CD14-positive monocyte (primary cell): ENCODE data around the gene ABI1. TPM values are rescaled to one million over a fixed set of nuclear protein-coding genes. Genes with fewer than 3 reads are reported as not detected.

ENCODE experiments used
- DNase-seq, 3 donors: peaks; one replicate each; pipeline ENCODE4 v3.0.0-alpha.2; 2011 to 2022
- H2AFZ ChIP-seq: 2 replicates; pipeline ENCODE4 v1.6.0; 2012; ENCODE audit warnings: mild to moderate bottlenecking, low read depth, low read length, inconsistent platforms; ENCODE audit not compliant: insufficient read depth, poor library complexity, severe bottlenecking
- H3K27ac ChIP-seq, 2 donors: 1 replicate in 1 of 2; 2 replicates in 1 of 2; pipeline ENCODE4 v1.5.1; 2012 to 2013; ENCODE audit warnings: low read length in 2 of 2, control low read depth in 1 of 2, inconsistent platforms in 1 of 2, low read depth in 1 of 2, mild to moderate bottlenecking in 1 of 2
- H3K27me3 ChIP-seq, 2 donors: one replicate each; pipeline versions ENCODE4 v1.6.0 to v1.6.1; 2011 to 2013; ENCODE audit warnings: low read length in 2 of 2; ENCODE audit not compliant: control insufficient read depth in 2 of 2, insufficient read depth in 2 of 2
- H3K36me3 ChIP-seq, 2 donors: replicated peaks in 1 of 2; 1 replicate in 1 of 2; 2 replicates in 1 of 2; pipeline versions ENCODE4 v1.5.1 to v1.6.1; 2012 to 2013; ENCODE audit warnings: low read length in 2 of 2, control low read depth in 1 of 2, inconsistent platforms in 1 of 2, mild to moderate bottlenecking in 1 of 2; ENCODE audit not compliant: insufficient read depth in 2 of 2, control insufficient read depth in 1 of 2
- H3K4me1 ChIP-seq, 2 donors: 1 replicate in 1 of 2; 2 replicates in 1 of 2; pipeline versions ENCODE4 v1.5.1 to v1.6.1; 2012 to 2013; ENCODE audit warnings: low read length in 2 of 2, control low read depth in 1 of 2, inconsistent platforms in 1 of 2, mild to moderate bottlenecking in 1 of 2, moderate library complexity in 1 of 2; ENCODE audit not compliant: insufficient read depth in 2 of 2, control insufficient read depth in 1 of 2
- H3K4me2 ChIP-seq: replicated peaks from 2 replicates; pipeline ENCODE3; 2012; ENCODE audit warnings: low read length, moderate library complexity, mild to moderate bottlenecking; ENCODE audit not compliant: poor library complexity, severe bottlenecking; ENCODE audit errors: extremely low read depth
- H3K4me3 ChIP-seq, 3 experiments: fragments of 200-600 bp in 1 of 3; sonication (generic) in 1 of 3; replicated peaks in 1 of 3; 1 replicate in 2 of 3; 2 replicates in 1 of 3; pipeline ENCODE4 v1.5.1; 2011 to 2013; ENCODE audit warnings: low read length in 3 of 3, mild to moderate bottlenecking in 3 of 3, control low read depth in 2 of 3, low read depth in 2 of 3, inconsistent platforms in 1 of 3, moderate library complexity in 1 of 3
- H3K79me2 ChIP-seq: 2 replicates; pipeline ENCODE4 v1.6.0; 2012; ENCODE audit warnings: mild to moderate bottlenecking, control low read depth, inconsistent platforms, low read length, moderate library complexity; ENCODE audit not compliant: insufficient read depth
- H3K9ac ChIP-seq: 2 replicates; pipeline ENCODE4 v1.6.0; 2017; ENCODE audit warnings: low read length, mild to moderate bottlenecking; ENCODE audit not compliant: insufficient read depth, poor library complexity, severe bottlenecking
- H3K9me3 ChIP-seq, 2 donors: replicated peaks in 1 of 2; 1 replicate in 1 of 2; 2 replicates in 1 of 2; pipeline versions ENCODE4 v1.5.1 to v1.6.1; 2012 to 2013; ENCODE audit warnings: low read length in 2 of 2, control low read depth in 1 of 2; ENCODE audit not compliant: control insufficient read depth in 1 of 2, insufficient read depth in 1 of 2
- H4K20me1 ChIP-seq: 2 replicates; pipeline ENCODE4 v1.6.0; 2012; ENCODE audit warnings: mild to moderate bottlenecking, low read length, control low read depth, moderate library complexity; ENCODE audit not compliant: insufficient read depth
- H3K27ac Mint-ChIP-seq, 7 donors: one replicate each; pipeline ENCODE4 v1.8.0; 2020; ENCODE audit warnings: mild to moderate bottlenecking in 7 of 7, mixed read lengths in 7 of 7, moderate library complexity in 6 of 7, inconsistent platforms in 2 of 7
- H3K27me3 Mint-ChIP-seq, 3 donors: one replicate each; pipeline ENCODE4 v1.8.0; 2021 to 2022; ENCODE audit warnings: low read depth in 3 of 3, mild to moderate bottlenecking in 3 of 3, mixed read lengths in 3 of 3, moderate library complexity in 3 of 3, inconsistent platforms in 1 of 3
- H3K36me3 Mint-ChIP-seq, 2 donors: one replicate each; pipeline ENCODE4 v1.8.0; 2020; ENCODE audit warnings: mixed read lengths in 2 of 2, inconsistent platforms in 1 of 2, mild to moderate bottlenecking in 1 of 2
- H3K4me1 Mint-ChIP-seq: one replicate; pipeline ENCODE4 v1.8.0; 2020; ENCODE audit warnings: mild to moderate bottlenecking, mixed read lengths
- H3K4me3 Mint-ChIP-seq, 2 donors: one replicate each; pipeline ENCODE4 v1.8.0; 2020; ENCODE audit warnings: mild to moderate bottlenecking in 2 of 2, mixed read lengths in 2 of 2, moderate library complexity in 1 of 2
- H3K9me3 Mint-ChIP-seq, 7 donors: one replicate each; pipeline ENCODE4 v1.8.0; 2020 to 2022; ENCODE audit warnings: mixed read lengths in 7 of 7, mild to moderate bottlenecking in 6 of 7, moderate library complexity in 6 of 7, inconsistent platforms in 2 of 7
- WGBS: methylation state at CpG from one replicate; pipeline ENCODE4 v1.1.5; 2013; ENCODE audit warnings: missing lambda C conversion rate; ENCODE audit not compliant: insufficient coverage; 5-methylcytosine and 5-hydroxymethylcytosine counted together
- intact Hi-C, 2 donors: fragments of 100-400 bp; cut with micrococcal nuclease; formaldehyde crosslinking; loops; one replicate each; pipeline versions ENCODE4 v1.15.0 to v1.15.1; 2023
- polyA plus RNA-seq, 3 donors: library from polyadenylated mRNA; depleted of rRNA in 1 of 3; unstranded in 2 of 3; stranded (reverse) in 1 of 3; fragments of 300-500 nt in 2 of 3; fragments of >200 nt in 1 of 3; fragmentation: Illumina TruSeq in 2 of 3; gene quantifications; 1 replicate in 2 of 3; 2 replicates in 1 of 3; pipeline ENCODE4 v1.2.3, GENCODE V29; 2012 to 2021
- TF ChIP-seq, protein P1 (sequence below): fragments of 200-600 bp; IDR thresholded peaks from one replicate; pipeline ENCODE4 v1.8.0; 2022; ENCODE audit warnings: antibody characterized with exemption, mild to moderate bottlenecking

ABI1 gene
- polyA plus RNA-seq, 3 donors = 39.8 to 77.2 (median 61.5) TPM

DNA sequence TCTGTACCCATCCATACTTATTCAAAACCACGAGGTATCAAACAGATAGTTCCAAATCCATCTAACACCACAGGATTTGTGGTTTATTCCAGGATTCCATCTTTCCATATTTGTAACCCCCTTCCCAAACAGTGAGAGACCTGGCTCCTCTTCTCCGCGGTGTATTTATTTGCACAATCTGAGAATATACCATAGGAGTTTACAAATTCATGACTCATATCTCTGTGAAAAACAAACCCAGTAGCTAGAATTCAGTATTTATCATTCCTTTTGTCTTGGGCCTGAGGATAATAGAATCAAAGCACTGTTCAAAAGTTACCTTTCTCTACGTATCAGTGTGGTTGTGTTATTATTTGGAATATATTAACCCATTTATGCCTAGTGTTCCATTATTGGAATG, 131.4 kb downstream of the ABI1 start:
- no peaks in the 10 kb centered on the region for H3K4me1 ChIP-seq
- Mint-ChIP-seq H3K27ac (no peak overlapping the region), H3K4me1 (peaks cover 5% of the 10 kb centered on the region), H3K9me3 (no peaks in the 10 kb centered on the region), H3K36me3 (peaks cover 61 to 96% of the 10 kb centered on the region in 2 donors), H3K4me3 (no peak overlapping the region), H3K27me3 (no peaks in the 10 kb centered on the region)
- H4K20me1 ChIP-seq = peaks cover 3% of the 10 kb centered on the region
- intact Hi-C loops = loop anchor here in 1 of 2 donors (10.0 kb wide), 1 partner anchor 395 kb away; no protein-coding TSS in a partner anchor
- TF ChIP-seq, protein P1, sequence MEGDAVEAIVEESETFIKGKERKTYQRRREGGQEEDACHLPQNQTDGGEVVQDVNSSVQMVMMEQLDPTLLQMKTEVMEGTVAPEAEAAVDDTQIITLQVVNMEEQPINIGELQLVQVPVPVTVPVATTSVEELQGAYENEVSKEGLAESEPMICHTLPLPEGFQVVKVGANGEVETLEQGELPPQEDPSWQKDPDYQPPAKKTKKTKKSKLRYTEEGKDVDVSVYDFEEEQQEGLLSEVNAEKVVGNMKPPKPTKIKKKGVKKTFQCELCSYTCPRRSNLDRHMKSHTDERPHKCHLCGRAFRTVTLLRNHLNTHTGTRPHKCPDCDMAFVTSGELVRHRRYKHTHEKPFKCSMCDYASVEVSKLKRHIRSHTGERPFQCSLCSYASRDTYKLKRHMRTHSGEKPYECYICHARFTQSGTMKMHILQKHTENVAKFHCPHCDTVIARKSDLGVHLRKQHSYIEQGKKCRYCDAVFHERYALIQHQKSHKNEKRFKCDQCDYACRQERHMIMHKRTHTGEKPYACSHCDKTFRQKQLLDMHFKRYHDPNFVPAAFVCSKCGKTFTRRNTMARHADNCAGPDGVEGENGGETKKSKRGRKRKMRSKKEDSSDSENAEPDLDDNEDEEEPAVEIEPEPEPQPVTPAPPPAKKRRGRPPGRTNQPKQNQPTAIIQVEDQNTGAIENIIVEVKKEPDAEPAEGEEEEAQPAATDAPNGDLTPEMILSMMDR = no peak
- H3K4me3 ChIP-seq = no peak overlapping the region
- no peak for DNase-seq
- no peak overlapping the region for H3K4me2 ChIP-seq
- no peak overlapping the region for H3K9ac ChIP-seq
- H3K9me3 ChIP-seq = no peaks in the 10 kb centered on the region
- H3K27me3 ChIP-seq = no peaks in the 10 kb centered on the region
- no peak overlapping the region for H3K27ac ChIP-seq
- WGBS = no CpG with 5 or more reads among the region's 4 CpGs
- peaks cover 69 to 95% of the 10 kb centered on the region in 2 donors for H3K36me3 ChIP-seq
- H3K79me2 ChIP-seq = peaks cover 7% of the 10 kb centered on the region
- no peak overlapping the region for H2AFZ ChIP-seq

DNA sequence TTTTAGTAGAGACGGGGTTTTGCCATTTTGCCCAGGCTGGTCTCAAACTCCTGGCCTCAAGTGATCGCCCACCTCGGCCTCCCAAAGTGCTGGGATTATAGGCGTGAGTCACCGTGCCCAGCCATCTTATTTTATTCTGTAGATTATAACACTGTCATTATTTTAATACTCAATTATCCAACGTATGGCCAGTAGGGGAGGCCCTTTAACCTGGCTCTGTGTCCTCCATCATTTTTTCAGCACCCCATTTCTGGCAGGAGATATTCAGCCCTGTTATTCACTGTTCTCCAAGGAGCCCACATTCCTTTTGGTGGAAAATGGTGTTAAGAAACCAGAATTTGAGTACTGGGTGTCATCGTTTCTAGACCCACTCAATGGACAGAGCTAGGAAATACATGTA, 131.8 kb downstream of the ABI1 start:
- H3K4me1 ChIP-seq = no peaks in the 10 kb centered on the region
- H4K20me1 ChIP-seq = peaks cover 3% of the 10 kb centered on the region
- WGBS = 94% methylated on average over 3 of the region's 7 CpGs
- H3K4me3 ChIP-seq = no peak overlapping the region
- H3K79me2 ChIP-seq = peaks cover 7% of the 10 kb centered on the region
- no peak overlapping the region for H3K27ac Mint-ChIP-seq
- intact Hi-C loops = loop anchor here in 1 of 2 donors (10.0 kb wide), 1 partner anchor 394 kb away; no protein-coding TSS in a partner anchor
- TF ChIP-seq, protein P1 = no peak
- H3K4me3 Mint-ChIP-seq = no peak overlapping the region
- peaks cover 62 to 96% of the 10 kb centered on the region in 2 donors for H3K36me3 Mint-ChIP-seq
- H3K9me3 Mint-ChIP-seq = no peaks in the 10 kb centered on the region
- no peak overlapping the region for H3K4me2 ChIP-seq
- H3K27me3 ChIP-seq = no peaks in the 10 kb centered on the region
- peaks cover 69 to 95% of the 10 kb centered on the region in 2 donors for H3K36me3 ChIP-seq
- no peak overlapping the region for H3K27ac ChIP-seq
- no peaks in the 10 kb centered on the region for H3K27me3 Mint-ChIP-seq
- peaks cover 5% of the 10 kb centered on the region for H3K4me1 Mint-ChIP-seq
- no peak overlapping the region for H2AFZ ChIP-seq
- no peak overlapping the region for H3K9ac ChIP-seq
- no peaks in the 10 kb centered on the region for H3K9me3 ChIP-seq
- DNase-seq = no peak
